Cardiac muscle cell (in vitro differentiated cells and primary cell): ENCODE data around the gene PER2. TPM values are rescaled to one million over a fixed set of nuclear protein-coding genes. Genes with fewer than 3 reads are reported as not detected.
"Not testable (repeated sequence)": the region's sequence is repeated elsewhere in the genome, so short reads cannot be mapped to it uniquely, and the experiment has no call there.

Experiments
- DNase-seq, 2 donors: peaks; one replicate each; pipeline versions ENCODE4 v3.0.0 to v3.0.0-alpha.2; 2010 to 2017; ENCODE audit warnings: low read depth in 1 of 2, low spot score in 1 of 2
- H3K27ac ChIP-seq: fragments of 200-600 bp; sonication (generic); 2 replicates; pipeline ENCODE4 v1.5.1; 2016
- H3K27me3 ChIP-seq: fragments of 200-600 bp; sonication (generic); 2 replicates; pipeline ENCODE4 v1.6.0; 2016; ENCODE audit warnings: control low read depth
- H3K36me3 ChIP-seq: fragments of 200-600 bp; sonication (generic); 2 replicates; pipeline ENCODE4 v1.5.1; 2016; ENCODE audit warnings: control low read depth
- H3K4me1 ChIP-seq: fragments of 200-600 bp; sonication (generic); 2 replicates; pipeline ENCODE4 v1.8.1; 2017; ENCODE audit warnings: low read depth, mild to moderate bottlenecking, mixed run types
- H3K4me3 ChIP-seq: fragments of 200-600 bp; sonication (generic); 2 replicates; pipeline ENCODE4 v1.5.1; 2016; ENCODE audit warnings: mild to moderate bottlenecking
- H3K9me3 ChIP-seq: fragments of 200-600 bp; sonication (generic); 2 replicates; pipeline ENCODE4 v1.5.1; 2017; ENCODE audit warnings: low read depth, mild to moderate bottlenecking, control low read depth
- polyA plus RNA-seq: library from polyadenylated mRNA; unstranded; fragments of >200 nt; fragmentation: Nextera tagmentation; extraction: Ambion mirVana; gene quantifications from 2 replicates; pipeline ENCODE4 v1.2.1, GENCODE V29; 2016
- total RNA-seq: library from RNA; depleted of rRNA; stranded (reverse); fragments of >200 nt; gene quantifications from 2 replicates; pipeline ENCODE4 v1.2.3, GENCODE V29; 2016
- TF ChIP-seq, protein P1 (sequence below): IDR thresholded peaks from 2 replicates; pipeline ENCODE4 v1.5.1; 2012; ENCODE audit warnings: low read depth, mild to moderate bottlenecking, low read length

Gene PER2, protein sequence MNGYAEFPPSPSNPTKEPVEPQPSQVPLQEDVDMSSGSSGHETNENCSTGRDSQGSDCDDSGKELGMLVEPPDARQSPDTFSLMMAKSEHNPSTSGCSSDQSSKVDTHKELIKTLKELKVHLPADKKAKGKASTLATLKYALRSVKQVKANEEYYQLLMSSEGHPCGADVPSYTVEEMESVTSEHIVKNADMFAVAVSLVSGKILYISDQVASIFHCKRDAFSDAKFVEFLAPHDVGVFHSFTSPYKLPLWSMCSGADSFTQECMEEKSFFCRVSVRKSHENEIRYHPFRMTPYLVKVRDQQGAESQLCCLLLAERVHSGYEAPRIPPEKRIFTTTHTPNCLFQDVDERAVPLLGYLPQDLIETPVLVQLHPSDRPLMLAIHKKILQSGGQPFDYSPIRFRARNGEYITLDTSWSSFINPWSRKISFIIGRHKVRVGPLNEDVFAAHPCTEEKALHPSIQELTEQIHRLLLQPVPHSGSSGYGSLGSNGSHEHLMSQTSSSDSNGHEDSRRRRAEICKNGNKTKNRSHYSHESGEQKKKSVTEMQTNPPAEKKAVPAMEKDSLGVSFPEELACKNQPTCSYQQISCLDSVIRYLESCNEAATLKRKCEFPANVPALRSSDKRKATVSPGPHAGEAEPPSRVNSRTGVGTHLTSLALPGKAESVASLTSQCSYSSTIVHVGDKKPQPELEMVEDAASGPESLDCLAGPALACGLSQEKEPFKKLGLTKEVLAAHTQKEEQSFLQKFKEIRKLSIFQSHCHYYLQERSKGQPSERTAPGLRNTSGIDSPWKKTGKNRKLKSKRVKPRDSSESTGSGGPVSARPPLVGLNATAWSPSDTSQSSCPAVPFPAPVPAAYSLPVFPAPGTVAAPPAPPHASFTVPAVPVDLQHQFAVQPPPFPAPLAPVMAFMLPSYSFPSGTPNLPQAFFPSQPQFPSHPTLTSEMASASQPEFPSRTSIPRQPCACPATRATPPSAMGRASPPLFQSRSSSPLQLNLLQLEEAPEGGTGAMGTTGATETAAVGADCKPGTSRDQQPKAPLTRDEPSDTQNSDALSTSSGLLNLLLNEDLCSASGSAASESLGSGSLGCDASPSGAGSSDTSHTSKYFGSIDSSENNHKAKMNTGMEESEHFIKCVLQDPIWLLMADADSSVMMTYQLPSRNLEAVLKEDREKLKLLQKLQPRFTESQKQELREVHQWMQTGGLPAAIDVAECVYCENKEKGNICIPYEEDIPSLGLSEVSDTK (N-terminal part only)
- total RNA-seq (2.0 and 3.9 TPM in 2 replicates), polyA plus RNA-seq (1.4 and 4.6 TPM in 2 replicates)

DNA sequence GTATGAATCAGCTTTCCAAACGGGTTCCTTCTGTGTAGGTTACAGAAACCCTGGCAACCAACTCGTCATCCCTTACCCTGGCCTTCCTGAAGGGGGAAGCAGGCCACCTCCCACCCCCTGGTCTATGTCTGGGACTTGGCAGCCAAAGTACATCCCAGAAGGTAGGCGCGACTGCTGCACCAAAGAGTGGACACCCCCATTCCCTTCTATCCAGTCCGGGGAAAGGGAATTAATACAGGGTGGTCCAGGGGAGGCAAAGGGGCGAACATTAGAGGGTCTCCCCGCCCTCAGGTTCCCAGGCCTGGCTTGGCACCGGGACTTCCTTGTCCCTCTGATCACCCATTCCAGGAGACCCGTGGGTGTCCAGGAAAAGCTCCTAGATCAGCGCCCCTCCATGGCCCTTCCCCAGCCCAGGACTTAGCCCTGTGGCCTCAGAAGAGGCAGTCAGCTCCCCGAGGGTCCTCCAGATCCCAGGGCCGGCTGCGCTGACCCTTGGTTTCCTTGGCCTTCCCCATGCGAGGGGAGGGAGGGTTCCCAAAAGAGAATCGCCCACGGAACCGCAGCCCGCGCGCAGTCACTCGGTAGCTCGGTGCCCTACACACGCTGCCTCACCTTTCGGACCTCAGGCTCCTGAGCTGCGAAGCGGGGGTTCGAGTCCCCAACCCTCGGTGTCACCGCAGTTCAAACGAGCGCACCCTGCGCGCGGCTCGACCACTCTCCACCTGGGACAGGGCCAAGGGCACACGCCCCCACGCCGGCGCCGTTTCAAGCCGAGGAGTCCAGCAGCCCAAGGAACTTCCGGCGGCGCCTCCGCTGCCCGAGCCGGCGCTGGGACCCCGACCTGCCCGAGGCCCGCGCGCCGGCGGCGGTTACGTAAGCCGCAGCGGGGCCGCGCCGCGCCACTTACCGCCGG lies at the start of gene PER2:
TSS of gene PER2 (minus strand) at position 874 of the 913 bp plus-strand sequence. CDS start 10,674 bp downstream, outside the sequence.
- TF ChIP-seq, protein P1, sequence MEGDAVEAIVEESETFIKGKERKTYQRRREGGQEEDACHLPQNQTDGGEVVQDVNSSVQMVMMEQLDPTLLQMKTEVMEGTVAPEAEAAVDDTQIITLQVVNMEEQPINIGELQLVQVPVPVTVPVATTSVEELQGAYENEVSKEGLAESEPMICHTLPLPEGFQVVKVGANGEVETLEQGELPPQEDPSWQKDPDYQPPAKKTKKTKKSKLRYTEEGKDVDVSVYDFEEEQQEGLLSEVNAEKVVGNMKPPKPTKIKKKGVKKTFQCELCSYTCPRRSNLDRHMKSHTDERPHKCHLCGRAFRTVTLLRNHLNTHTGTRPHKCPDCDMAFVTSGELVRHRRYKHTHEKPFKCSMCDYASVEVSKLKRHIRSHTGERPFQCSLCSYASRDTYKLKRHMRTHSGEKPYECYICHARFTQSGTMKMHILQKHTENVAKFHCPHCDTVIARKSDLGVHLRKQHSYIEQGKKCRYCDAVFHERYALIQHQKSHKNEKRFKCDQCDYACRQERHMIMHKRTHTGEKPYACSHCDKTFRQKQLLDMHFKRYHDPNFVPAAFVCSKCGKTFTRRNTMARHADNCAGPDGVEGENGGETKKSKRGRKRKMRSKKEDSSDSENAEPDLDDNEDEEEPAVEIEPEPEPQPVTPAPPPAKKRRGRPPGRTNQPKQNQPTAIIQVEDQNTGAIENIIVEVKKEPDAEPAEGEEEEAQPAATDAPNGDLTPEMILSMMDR: peak; percentile 16
- Histone ChIP-seq H3K4me3 (peak within 1 kb of the TSS; percentile 50), H3K9me3 (no peaks in the 10 kb centered on the region), H3K4me1 (peaks cover 11% of the 10 kb centered on the region), H3K27me3 (no peaks in the 10 kb centered on the region), H3K27ac (peak within 1 kb of the TSS; percentile 61), H3K36me3 (no peaks in the 10 kb centered on the region)
- peak; percentile 78 to 81 for DNase-seq

DNA sequence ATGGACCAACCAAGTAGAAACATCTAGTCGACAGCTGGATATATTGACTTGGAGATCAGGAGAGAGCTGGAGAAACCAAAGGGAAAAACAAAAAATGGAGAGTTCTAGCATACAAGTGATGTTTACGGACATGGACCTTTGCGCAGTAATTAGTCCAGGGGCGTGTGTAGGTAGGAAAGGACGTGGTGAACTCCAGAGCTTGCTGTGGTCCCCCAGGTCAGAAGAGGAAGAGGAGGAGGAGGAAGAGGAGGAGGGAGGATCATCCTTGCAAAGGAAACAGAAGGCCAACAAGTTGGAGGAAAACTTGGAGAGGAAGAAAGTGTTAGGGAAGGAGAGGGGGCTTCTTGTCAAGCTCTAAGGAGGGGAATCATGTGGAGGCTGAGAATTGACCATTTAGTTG lies 49.4 kb upstream of the PER2 start:
- DNase-seq: no peak
- TF ChIP-seq, protein P1: no peak
- H3K27me3 ChIP-seq: no peaks in the 10 kb centered on the region
- no peak overlapping the region for H3K4me3 ChIP-seq
- H3K9me3 ChIP-seq: no peaks in the 10 kb centered on the region
- no peak overlapping the region for H3K27ac ChIP-seq
- no peaks in the 10 kb centered on the region for H3K36me3 ChIP-seq
- H3K4me1 ChIP-seq: no peaks in the 10 kb centered on the region

DNA sequence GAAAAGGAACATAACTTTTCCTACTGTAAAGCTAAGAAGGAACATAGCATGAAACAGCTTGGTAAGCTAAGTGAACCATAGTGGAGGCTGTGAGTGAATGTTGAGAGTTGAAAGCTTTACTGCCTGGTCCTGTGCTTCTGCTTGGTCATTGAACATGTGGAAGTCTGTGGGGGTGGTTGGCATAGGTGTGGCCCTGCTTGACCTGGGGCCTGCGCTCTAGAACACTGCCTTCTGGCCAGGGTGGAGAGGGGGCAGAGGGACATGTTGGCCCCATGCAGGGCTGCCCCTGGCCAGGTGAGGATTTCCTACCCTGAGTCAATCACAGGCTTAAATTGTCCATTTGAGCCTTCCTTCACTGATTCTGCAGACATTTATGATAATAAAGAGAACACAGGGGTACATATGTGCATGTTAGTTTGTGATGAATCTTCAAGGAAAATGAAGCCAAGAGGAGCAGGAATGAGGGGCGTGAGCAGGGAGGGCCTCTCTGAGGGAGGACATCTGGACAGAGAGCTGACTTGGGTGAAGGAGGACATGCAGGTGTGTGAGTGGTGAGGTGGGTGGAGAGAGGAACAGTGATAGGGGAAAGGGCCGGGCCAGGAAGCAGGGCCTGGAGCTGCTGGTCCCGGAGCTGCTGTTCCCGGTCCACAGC lies 48.5 kb upstream of the PER2 start:
- TF ChIP-seq, protein P1: no peak
- H3K27ac ChIP-seq: no peak overlapping the region
- no peaks in the 10 kb centered on the region for H3K36me3 ChIP-seq
- H3K9me3 ChIP-seq: no peaks in the 10 kb centered on the region
- DNase-seq: no peak
- no peak overlapping the region for H3K4me3 ChIP-seq
- H3K27me3 ChIP-seq: no peaks in the 10 kb centered on the region
- no peaks in the 10 kb centered on the region for H3K4me1 ChIP-seq

DNA sequence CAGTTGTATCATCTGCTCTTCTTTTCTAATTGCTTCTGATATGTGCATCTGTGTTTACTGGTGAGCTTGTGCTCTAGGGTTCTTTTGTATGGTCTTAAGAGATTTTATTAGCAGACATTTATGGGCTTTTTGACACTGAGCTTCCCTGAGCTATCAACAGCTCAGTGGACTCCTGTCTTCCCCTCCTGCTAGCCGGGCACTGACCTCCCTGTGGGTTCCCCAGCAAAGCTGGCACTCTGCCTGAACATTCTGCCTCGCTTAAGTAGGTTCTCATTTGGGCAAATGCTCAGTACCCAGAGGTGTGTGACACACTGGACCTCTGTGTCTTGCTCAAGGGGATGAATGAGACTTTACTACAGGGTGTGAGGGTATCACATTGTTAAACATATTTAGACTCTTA lies 47.7 kb upstream of the PER2 start:
- no peak for DNase-seq

DNA sequence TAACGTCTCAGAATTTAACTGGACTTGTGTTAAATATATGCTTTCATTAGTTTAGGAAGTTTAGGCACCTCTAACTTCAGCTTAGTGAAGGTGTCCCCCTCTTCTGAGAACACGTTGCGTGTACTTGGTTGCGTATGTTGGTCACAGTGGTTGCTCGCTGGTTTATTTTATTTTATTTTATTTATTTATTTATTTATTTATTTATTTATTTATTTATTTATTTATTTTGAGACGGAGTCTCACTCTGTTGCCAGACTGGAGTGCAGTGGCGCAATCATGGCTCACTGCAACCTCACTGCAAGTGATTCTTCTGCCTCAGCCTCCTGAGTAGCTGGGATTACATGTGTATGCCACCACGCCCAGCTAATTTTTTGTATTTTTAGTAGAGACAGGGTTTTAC lies 47.2 kb upstream of the PER2 start:
- H3K27ac ChIP-seq, H3K36me3 ChIP-seq, H3K4me3 ChIP-seq, H3K9me3 ChIP-seq, DNase-seq, H3K27me3 ChIP-seq, H3K4me1 ChIP-seq: not testable (repeated sequence)

More for the DNA sequence above, 47.7 kb upstream of the PER2 start:
- H3K4me3 ChIP-seq: no peak overlapping the region
- H3K4me1 ChIP-seq: no peaks in the 10 kb centered on the region
- no peak overlapping the region for H3K27ac ChIP-seq
- H3K9me3 ChIP-seq: no peaks in the 10 kb centered on the region
- H3K27me3 ChIP-seq: no peaks in the 10 kb centered on the region
- TF ChIP-seq, protein P1: no peak
- H3K36me3 ChIP-seq: no peaks in the 10 kb centered on the region
